Measurements from ENCODE around the gene MYL6B. TPM values are rescaled to one million over a fixed set of nuclear protein-coding genes. Genes with fewer than 3 reads are reported as not detected.

MYL6B gene
- total and polyA plus RNA-seq, 2 of the 4 experiments (the other 2 are of a cell fraction) = 78.3 to 112 TPM

DNA sequence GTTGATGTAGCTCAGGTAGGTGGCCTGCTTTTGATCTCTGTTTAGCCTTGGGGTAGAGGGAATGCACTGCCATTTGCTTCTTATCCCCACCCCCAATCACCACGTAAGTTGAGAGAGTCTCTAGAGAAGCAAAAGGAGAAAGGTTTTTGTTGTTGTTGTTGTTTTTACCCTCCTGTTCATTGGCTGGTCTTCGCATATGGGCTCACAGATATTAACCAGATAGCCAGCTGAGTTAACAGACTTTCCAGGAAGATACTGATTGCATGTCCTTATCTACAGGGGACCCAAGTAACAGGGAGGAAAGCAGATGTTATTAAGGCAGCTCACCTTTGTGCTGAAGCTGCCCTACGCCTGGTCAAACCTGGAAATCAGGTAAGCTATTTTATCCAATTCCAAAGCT is 45.1 kb upstream of the MYL6B start (continued):
- TF ChIP-seq, protein P1, sequence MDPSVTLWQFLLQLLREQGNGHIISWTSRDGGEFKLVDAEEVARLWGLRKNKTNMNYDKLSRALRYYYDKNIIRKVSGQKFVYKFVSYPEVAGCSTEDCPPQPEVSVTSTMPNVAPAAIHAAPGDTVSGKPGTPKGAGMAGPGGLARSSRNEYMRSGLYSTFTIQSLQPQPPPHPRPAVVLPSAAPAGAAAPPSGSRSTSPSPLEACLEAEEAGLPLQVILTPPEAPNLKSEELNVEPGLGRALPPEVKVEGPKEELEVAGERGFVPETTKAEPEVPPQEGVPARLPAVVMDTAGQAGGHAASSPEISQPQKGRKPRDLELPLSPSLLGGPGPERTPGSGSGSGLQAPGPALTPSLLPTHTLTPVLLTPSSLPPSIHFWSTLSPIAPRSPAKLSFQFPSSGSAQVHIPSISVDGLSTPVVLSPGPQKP (IDR thresholded peaks at IDR 0.05; ENCODE audit: borderline replicate concordance, low read depth, low read length) = no peak
- TF ChIP-seq CEBPB (IDR thresholded peaks at IDR 0.05; ENCODE audit: low read depth, low read length) = no peak

DNA sequence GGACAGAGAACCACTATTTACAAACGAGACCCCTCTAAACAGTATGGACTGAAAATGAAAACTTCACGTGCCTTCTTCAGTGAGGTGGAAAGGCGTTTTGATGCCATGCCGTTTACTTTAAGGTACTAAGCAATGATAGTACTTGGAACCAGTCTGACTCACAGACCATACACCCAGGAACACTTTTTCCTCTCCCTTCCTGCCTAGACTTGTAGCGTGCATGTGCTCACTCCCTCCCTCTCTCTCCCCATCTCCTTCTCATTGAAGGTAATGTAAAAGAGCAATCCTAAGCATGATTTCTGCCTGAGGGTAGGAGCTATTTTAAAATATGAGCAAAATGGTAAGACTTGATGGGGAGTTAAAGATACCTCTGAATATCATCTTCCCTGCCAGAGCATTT is 41.8 kb upstream of the MYL6B start:
- Histone ChIP-seq H4K20me1 (ENCODE audit: insufficient read depth, low read length) (peaks cover 6% of the 10 kb centered on the region; the same call in 1 of the 2 replicates), H3K4ac (ENCODE audit: low read depth, low read length) (no peak overlapping the region), H2BK5ac (ENCODE audit: low read depth, low read length, poor library complexity, severe bottlenecking) (no peak overlapping the region), H3K4me2 (ENCODE audit: low read depth, low read length) (no peak overlapping the region), H3K9me1 (ENCODE audit: insufficient read depth, low read length) (no peaks in the 10 kb centered on the region), H2AK9ac (replicated peaks; ENCODE audit: low read depth, low read length, poor library complexity) (no peak overlapping the region), H4K91ac (ENCODE audit: insufficient read depth, low read depth, low read length) (no peak overlapping the region), H2AFZ (replicated peaks; ENCODE audit: low read length, poor library complexity) (no peak overlapping the region), H3K79me1 (ENCODE audit: low read depth in 1 of 2, low read length in 2 of 2) (peaks cover 18 to 25% of the 10 kb centered on the region in 2 experiments; a peak in 3 of 4 replicates), H3K27ac (ENCODE audit: insufficient read depth, low read length) (no peak overlapping the region), H2AK5ac (ENCODE audit: low read depth, low read length) (no peak overlapping the region), H3K9me3 (ENCODE audit: control insufficient read depth, insufficient read depth, low read length) (no peaks in the 10 kb centered on the region), H2BK20ac (ENCODE audit: low read depth, low read length) (no peak overlapping the region), H4K5ac (ENCODE audit: low read depth, low read length) (no peak overlapping the region), H3K18ac (ENCODE audit: low read depth, low read length) (no peak overlapping the region), H3K56ac (ENCODE audit: extremely low read depth, insufficient read depth, low read length) (no peak overlapping the region), H3K23ac (ENCODE audit: low read depth, low read length) (no peak overlapping the region), H3K36me3 (ENCODE audit: control insufficient read depth, insufficient read depth, low read length) (peaks cover 44% of the 10 kb centered on the region), H3K27me3 (ENCODE audit: control insufficient read depth, insufficient read depth, low read length) (no peaks in the 10 kb centered on the region), H2BK15ac (ENCODE audit: low read depth, low read length) (no peak overlapping the region), H2BK120ac (ENCODE audit: low read depth, low read length) (no peak overlapping the region), H3K9ac (ENCODE audit: low read depth, low read length) (no peak overlapping the region), H3K4me1 (ENCODE audit: control insufficient read depth, insufficient read depth, low read length) (peaks cover 4% of the 10 kb centered on the region; the same call in 1 of the 2 replicates), H3K4me3 (ENCODE audit: insufficient read depth, low read depth, low read length) (no peak overlapping the region), H3K14ac (replicated peaks; ENCODE audit: low read depth, low read length) (no peak overlapping the region), H4K8ac (ENCODE audit: low read depth in 2 of 2, low read length in 2 of 2) (no peak overlapping the region)
- dilution Hi-C loops (cut with HindIII; ENCODE audit: low sequenced_read_pairs, unreplicated experiment) (no loop called here), in situ Hi-C loops (cut with MboI; ENCODE audit: low sequenced_read_pairs) (no loop called here), intact Hi-C loops (cut with micrococcal nuclease) (no loop called here)
- ATAC-seq (ENCODE audit: low read depth) (no peak), DNase-seq (no peak)
- POLR2A ChIA-PET (ENCODE audit: unreplicated experiment) = interaction anchor here (0.6 kb wide), 1 partner anchor 25 kb away, joined by 3 read pairs; no protein-coding TSS in a partner anchor
- CTCF ChIA-PET = no interaction called here
- WGBS, 2 experiments (ENCODE audit: extremely low coverage in 2 of 2, insufficient read length in 1 of 2) = no CpG with 5 or more reads among the region's 5 CpGs
- no TSS peak for BruUV-seq (replicated peaks)
- TF ChIP-seq MAZ (IDR thresholded peaks at IDR 0.05; ENCODE audit: borderline replicate concordance, low read depth, low read length) = no peak
- no peak for TF ChIP-seq BHLHE40 (IDR thresholded peaks at IDR 0.05; ENCODE audit: low read depth, low read length)
- TF ChIP-seq, protein P2, sequence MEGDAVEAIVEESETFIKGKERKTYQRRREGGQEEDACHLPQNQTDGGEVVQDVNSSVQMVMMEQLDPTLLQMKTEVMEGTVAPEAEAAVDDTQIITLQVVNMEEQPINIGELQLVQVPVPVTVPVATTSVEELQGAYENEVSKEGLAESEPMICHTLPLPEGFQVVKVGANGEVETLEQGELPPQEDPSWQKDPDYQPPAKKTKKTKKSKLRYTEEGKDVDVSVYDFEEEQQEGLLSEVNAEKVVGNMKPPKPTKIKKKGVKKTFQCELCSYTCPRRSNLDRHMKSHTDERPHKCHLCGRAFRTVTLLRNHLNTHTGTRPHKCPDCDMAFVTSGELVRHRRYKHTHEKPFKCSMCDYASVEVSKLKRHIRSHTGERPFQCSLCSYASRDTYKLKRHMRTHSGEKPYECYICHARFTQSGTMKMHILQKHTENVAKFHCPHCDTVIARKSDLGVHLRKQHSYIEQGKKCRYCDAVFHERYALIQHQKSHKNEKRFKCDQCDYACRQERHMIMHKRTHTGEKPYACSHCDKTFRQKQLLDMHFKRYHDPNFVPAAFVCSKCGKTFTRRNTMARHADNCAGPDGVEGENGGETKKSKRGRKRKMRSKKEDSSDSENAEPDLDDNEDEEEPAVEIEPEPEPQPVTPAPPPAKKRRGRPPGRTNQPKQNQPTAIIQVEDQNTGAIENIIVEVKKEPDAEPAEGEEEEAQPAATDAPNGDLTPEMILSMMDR (conservative IDR thresholded peaks at IDR 0.05; ENCODE audit: low read depth, low read length) = no peak
- TF ChIP-seq CEBPB (IDR thresholded peaks at IDR 0.05; ENCODE audit: low read depth, low read length) = no peak
- TF ChIP-seq, protein P1 (IDR thresholded peaks at IDR 0.05; ENCODE audit: borderline replicate concordance, low read depth, low read length) = no peak
- TF ChIP-seq NFE2L2 (IDR thresholded peaks at IDR 0.05; ENCODE audit: low read depth, low read length) = no peak
- no peak for TF ChIP-seq RFX5 (IDR thresholded peaks at IDR 0.05; ENCODE audit: low read depth, low read length)
- TF ChIP-seq, protein P3, sequence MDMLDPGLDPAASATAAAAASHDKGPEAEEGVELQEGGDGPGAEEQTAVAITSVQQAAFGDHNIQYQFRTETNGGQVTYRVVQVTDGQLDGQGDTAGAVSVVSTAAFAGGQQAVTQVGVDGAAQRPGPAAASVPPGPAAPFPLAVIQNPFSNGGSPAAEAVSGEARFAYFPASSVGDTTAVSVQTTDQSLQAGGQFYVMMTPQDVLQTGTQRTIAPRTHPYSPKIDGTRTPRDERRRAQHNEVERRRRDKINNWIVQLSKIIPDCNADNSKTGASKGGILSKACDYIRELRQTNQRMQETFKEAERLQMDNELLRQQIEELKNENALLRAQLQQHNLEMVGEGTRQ (IDR thresholded peaks at IDR 0.05; ENCODE audit: low read depth, low read length) = no peak
- no peak for TF ChIP-seq POLR2A (IDR thresholded peaks at IDR 0.05; ENCODE audit: low read depth, low read length)
- TF ChIP-seq MXI1 (IDR thresholded peaks at IDR 0.05; ENCODE audit: borderline replicate concordance, low read depth, low read length) = no peak
- TF ChIP-seq FOS (IDR thresholded peaks at IDR 0.05; ENCODE audit: low read depth, low read length) = no peak
- TF ChIP-seq CHD1 (IDR thresholded peaks at IDR 0.05; ENCODE audit: low read depth, low read length) = no peak

All from IMR-90 (cell line).